Adrenal gland (tissue), 12 donors: ENCODE data around the gene CRABP1. TPM values are rescaled to one million over a fixed set of nuclear protein-coding genes. Genes with fewer than 3 reads are reported as not detected.

Experiments
- DNase-seq, 7 donors: peaks; one replicate each; pipeline ENCODE4 v3.0.0-alpha.2; 2019 to 2020
- H3K27ac ChIP-seq, 5 donors: fragments of 200-600 bp; sonication (generic) in 4 of 5; 1 replicate in 3 of 5; 2 replicates in 2 of 5; pipeline versions ENCODE4 v1.5.1 to v1.8.0; 2016 to 2020; ENCODE audit warnings: mild to moderate bottlenecking in 1 of 5
- H3K27me3 ChIP-seq: fragments of 200-600 bp; 2 replicates; pipeline ENCODE4 v1.8.0; 2021
- H3K36me3 ChIP-seq, 2 donors: fragments of 200-600 bp; replicated peaks in 1 of 2; 1 replicate in 1 of 2; 2 replicates in 1 of 2; pipeline versions ENCODE4 v1.5.1 to v1.8.0; 2018 to 2022
- H3K4me1 ChIP-seq, 2 donors: fragments of 200-600 bp; replicated peaks in 1 of 2; 1 replicate in 1 of 2; 2 replicates in 1 of 2; pipeline versions ENCODE4 v1.5.1 to v1.8.0; 2018 to 2021
- H3K4me3 ChIP-seq, 4 donors: fragments of 200-600 bp; sonication (generic) in 3 of 4; one replicate each; pipeline ENCODE4 v1.5.1; 2016 to 2018
- H3K9me3 ChIP-seq, 3 donors: fragments of 200-600 bp; sonication (generic) in 1 of 3; replicated peaks in 1 of 3; 1 replicate in 2 of 3; 2 replicates in 1 of 3; pipeline versions ENCODE4 v1.5.1 to v1.8.0; 2016 to 2021
- POLR2A ChIP-seq, 2 donors: fragments of 450-650 bp; IDR thresholded peaks; one replicate each; pipeline ENCODE4 v1.6.1; 2017; ENCODE audit warnings: antibody characterized with exemption in 2 of 2, mild to moderate bottlenecking in 2 of 2, moderate library complexity in 1 of 2
- WGBS, 4 donors: extraction: QIAGEN DNeasy Blood & Tissue Kit in 2 of 4; methylation state at CpG; one replicate each; pipeline versions ENCODE4 v1.1.5 to v1.1.7; 2013 to 2017; 5-methylcytosine and 5-hydroxymethylcytosine counted together
- intact Hi-C, 2 donors: fragments of 100-400 bp; cut with DNase I; formaldehyde crosslinking; loops; one replicate each; pipeline versions ENCODE4 v1.14.1 to v1.15.0; 2022 to 2023
- polyA plus RNA-seq, 3 donors: library from polyadenylated mRNA; stranded (reverse); fragments of 200-250 nt in 2 of 3; fragments of 350-450 nt in 1 of 3; fragmentation: Illumina TruSeq in 1 of 3; extraction: RNeasy Lipid Tissue Mini Kit (QIAGEN cat#74804) in 1 of 3; gene quantifications; one replicate each; pipeline ENCODE4 v1.2.3, GENCODE V29; 2013 to 2014
- total RNA-seq, 9 donors: library from RNA; depleted of rRNA in 4 of 9; stranded (reverse); fragments of >200 nt in 4 of 9; fragments of 120-200 nt in 1 of 9; fragmentation: NEBNext Ultra II Directional in 1 of 9; extraction: Animal tissue kit (Norgen Biotek cat#: 25700) in 1 of 9; gene quantifications; one replicate each; pipeline versions ENCODE4 v1.1.0 to v1.2.4, GENCODE V29; 2013 to 2023
- TF ChIP-seq, protein P1 (sequence below), 6 experiments: fragments of 450-650 bp in 4 of 6; fragments of 200-600 bp in 2 of 6; sonication (generic) in 1 of 6; IDR thresholded peaks; 1 replicate in 5 of 6; 2 replicates in 1 of 6; pipeline versions ENCODE4 v1.5.1 to v1.8.0; 2016 to 2021; ENCODE audit warnings: antibody characterized with exemption in 6 of 6, mild to moderate bottlenecking in 2 of 6, moderate library complexity in 1 of 6
- donor health status: healthy with polysubstance abuse.
- donor health status: Bipolar disorder and iron deficiency.
- donor health status: DM: yes; HTN: yes; CAD: no.
- donor health status: DM: no; HTN: no; CAD: no.
- donor health status: DM: no; HTN: no; CAD: no.
- donor health status: DM: yes; HTN: yes; CAD: no.

The CRABP1 gene
- total and polyA plus RNA-seq, 12 donors = 0.39 to 2.4 (median 0.80) TPM; not detected in 3

DNA sequence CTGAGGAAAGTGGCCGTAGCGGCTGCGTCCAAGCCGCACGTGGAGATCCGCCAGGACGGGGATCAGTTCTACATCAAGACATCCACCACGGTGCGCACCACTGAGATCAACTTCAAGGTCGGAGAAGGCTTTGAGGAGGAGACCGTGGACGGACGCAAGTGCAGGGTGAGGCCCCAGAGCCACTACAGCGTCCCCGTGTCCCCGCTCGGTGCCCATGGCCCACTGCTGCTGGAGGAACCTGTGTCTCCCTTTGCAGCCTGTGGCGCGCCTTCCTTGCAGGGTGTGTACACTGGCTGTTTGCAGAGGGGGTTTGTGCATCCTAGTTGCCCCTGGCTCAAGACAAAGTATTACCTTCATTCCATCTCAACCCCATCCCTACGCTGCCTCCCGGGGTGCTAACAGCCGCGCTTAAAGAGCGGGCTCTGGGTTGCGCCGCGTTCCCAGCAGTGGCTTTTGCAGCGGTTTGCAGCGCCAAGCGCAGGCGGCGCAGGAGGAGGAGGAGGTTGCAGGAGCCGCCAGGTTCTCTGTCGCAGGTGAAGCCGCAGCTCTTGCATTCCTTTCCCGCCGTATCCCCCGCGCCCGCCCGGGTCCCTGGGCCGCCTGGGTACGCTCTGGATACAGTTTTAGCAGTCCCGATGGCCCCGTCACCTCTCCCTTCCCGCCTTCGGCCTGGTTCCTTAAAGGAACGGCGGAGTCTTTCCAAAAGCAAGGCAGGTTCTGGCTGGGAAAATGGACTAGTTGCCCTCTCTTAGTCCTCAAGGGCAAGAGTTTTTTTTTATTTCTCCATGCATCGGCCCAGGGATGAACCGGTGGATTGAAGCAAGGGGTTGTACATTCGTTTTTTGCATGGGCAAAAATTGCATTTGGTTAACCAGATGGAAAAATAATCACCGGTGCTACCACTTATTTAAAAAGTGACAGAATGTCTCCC lies 1.2 kb downstream of the CRABP1 start:
- Histone ChIP-seq H3K27ac (no peak overlapping the region), H3K9me3 (no peaks in the 10 kb centered on the region), H3K27me3 (peaks cover 40% of the 10 kb centered on the region), H3K4me1 (no peaks in the 10 kb centered on the region), H3K36me3 (no peaks in the 10 kb centered on the region), H3K4me3 (no peak overlapping the region)
- intact Hi-C loops = no loop called here
- DNase-seq = no peak
- WGBS, 4 donors = 8 to 20% (median 9%) methylated on average over 12 to 53 of the region's 53 CpGs
- no peak for TF ChIP-seq POLR2A (IDR thresholded peaks at IDR 0.05)
- TF ChIP-seq, protein P1, sequence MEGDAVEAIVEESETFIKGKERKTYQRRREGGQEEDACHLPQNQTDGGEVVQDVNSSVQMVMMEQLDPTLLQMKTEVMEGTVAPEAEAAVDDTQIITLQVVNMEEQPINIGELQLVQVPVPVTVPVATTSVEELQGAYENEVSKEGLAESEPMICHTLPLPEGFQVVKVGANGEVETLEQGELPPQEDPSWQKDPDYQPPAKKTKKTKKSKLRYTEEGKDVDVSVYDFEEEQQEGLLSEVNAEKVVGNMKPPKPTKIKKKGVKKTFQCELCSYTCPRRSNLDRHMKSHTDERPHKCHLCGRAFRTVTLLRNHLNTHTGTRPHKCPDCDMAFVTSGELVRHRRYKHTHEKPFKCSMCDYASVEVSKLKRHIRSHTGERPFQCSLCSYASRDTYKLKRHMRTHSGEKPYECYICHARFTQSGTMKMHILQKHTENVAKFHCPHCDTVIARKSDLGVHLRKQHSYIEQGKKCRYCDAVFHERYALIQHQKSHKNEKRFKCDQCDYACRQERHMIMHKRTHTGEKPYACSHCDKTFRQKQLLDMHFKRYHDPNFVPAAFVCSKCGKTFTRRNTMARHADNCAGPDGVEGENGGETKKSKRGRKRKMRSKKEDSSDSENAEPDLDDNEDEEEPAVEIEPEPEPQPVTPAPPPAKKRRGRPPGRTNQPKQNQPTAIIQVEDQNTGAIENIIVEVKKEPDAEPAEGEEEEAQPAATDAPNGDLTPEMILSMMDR (IDR thresholded peaks at IDR 0.05) = no peak

GRCh38 chr15:78342021-78342420 lies 1.9 kb downstream of the CRABP1 start:
- Histone ChIP-seq H3K9me3 (no peaks in the 10 kb centered on the region), H3K27ac (no peak overlapping the region), H3K27me3 (peaks cover 40% of the 10 kb centered on the region), H3K4me3 (no peak overlapping the region), H3K36me3 (no peaks in the 10 kb centered on the region), H3K4me1 (no peaks in the 10 kb centered on the region)
- TF ChIP-seq, protein P1 (IDR thresholded peaks at IDR 0.05) = no peak
- 40 to 58% (median 44%) methylated on average over 5 of the region's 5 CpGs for WGBS, 4 donors
- no peak for DNase-seq
- intact Hi-C loops = no loop called here

GRCh38 chr15:78343276-78344060 lies 3.3 kb downstream of the CRABP1 start:
- H3K4me3 ChIP-seq = no peak overlapping the region
- no peak overlapping the region for H3K27ac ChIP-seq
- intact Hi-C loops = no loop called here
- no peaks in the 10 kb centered on the region for H3K36me3 ChIP-seq
- no peaks in the 10 kb centered on the region for H3K4me1 ChIP-seq
- H3K27me3 ChIP-seq = peaks cover 37% of the 10 kb centered on the region
- H3K9me3 ChIP-seq = no peaks in the 10 kb centered on the region
- DNase-seq = no peak
- TF ChIP-seq, protein P1 (IDR thresholded peaks at IDR 0.05) = no peak
- TF ChIP-seq POLR2A (IDR thresholded peaks at IDR 0.05) = no peak
- 68 to 80% (median 70%) methylated on average over 9 to 12 of the region's 12 CpGs for WGBS, 4 donors

DNA sequence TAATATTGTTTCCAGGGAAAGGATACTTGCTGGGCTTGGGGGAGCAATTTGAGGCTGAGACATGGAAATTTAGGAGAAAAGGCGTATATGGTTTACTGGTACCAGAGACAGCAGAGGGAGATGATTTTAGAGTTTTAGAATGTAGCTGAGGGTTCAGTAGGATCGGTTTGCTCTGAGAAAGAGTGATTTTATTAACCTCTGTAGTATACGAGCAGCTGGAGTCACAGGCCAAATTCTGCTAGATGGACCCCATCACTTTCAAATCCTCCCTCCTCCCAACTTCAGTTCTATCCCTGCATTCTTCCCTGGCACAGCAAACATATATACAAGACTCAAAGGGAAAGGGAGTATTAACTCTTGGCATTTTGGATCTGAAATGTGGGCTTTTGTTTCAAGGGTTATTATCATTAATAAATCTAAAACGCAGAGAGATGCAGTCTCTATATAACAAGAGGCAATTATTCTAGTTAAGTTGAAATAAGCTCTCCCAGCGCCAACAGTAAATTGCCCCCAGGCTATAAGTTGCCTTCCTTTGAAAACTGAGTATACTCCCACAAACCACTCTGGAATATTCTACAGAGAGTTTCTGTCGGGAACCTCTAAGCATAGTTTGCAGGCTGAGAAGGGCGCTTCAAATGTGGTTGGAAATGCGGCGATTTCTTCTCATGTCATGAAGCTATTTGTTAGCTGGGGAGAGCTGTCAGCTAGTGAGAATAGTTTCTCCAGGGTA lies 5.4 kb downstream of the CRABP1 start:
- intact Hi-C loops = no loop called here
- H3K36me3 ChIP-seq = no peaks in the 10 kb centered on the region
- WGBS, 4 donors = 76 to 82% (median 79%) methylated on average over 9 of the region's 9 CpGs
- H3K27me3 ChIP-seq = peaks cover 20% of the 10 kb centered on the region
- no peak overlapping the region for H3K4me3 ChIP-seq
- no peaks in the 10 kb centered on the region for H3K9me3 ChIP-seq
- no peak overlapping the region for H3K27ac ChIP-seq
- DNase-seq = no peak
- TF ChIP-seq, protein P1 (IDR thresholded peaks at IDR 0.05) = no peak
- no peak for TF ChIP-seq POLR2A (IDR thresholded peaks at IDR 0.05)
- no peaks in the 10 kb centered on the region for H3K4me1 ChIP-seq
